HG03039 (cell line): Measurements from ENCODE around the gene ASPRV1.

ENCODE experiments used
- ATAC-seq: cut with Tn5 transposase; IDR thresholded peaks from one replicate; pipeline ENCODE4 v1.9.1; 2021; ENCODE audit warnings: mild to moderate bottlenecking, moderate library complexity; ENCODE audit not compliant: unreplicated experiment

Gene ASPRV1

DNA sequence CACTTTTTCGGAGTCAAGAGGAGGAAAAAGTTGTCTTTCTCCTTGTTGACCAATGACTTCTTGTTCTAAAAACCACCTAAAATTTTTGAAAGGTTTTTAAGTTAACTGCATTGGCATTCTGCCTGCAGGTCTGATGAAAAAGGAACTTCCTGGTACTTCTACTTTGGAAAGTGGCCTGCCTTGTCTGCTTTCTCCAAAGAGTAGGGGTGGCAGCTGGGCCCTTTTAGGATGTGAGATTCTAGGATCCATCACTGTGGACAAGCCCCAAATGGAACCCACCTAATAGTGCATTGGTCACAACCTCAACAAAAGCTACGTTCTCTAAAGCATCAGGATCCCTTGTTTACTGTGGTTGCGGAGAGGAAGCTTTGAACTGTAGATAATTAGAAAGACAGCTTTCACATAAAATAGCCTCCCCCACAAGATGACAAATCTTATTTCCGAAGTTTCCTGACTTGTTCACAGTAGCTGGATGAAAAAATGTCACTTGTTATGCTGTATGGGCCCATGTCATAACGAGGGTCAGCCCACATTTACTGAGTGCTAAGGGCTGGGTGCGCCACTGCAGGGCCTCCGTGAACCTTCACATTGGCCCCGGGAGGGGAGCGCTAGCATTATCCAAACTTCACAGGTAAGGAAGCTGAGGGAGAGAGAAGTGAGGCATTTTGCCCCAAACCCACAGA lies 17.4 kb downstream of the ASPRV1 start:
- no peak for ATAC-seq

DNA sequence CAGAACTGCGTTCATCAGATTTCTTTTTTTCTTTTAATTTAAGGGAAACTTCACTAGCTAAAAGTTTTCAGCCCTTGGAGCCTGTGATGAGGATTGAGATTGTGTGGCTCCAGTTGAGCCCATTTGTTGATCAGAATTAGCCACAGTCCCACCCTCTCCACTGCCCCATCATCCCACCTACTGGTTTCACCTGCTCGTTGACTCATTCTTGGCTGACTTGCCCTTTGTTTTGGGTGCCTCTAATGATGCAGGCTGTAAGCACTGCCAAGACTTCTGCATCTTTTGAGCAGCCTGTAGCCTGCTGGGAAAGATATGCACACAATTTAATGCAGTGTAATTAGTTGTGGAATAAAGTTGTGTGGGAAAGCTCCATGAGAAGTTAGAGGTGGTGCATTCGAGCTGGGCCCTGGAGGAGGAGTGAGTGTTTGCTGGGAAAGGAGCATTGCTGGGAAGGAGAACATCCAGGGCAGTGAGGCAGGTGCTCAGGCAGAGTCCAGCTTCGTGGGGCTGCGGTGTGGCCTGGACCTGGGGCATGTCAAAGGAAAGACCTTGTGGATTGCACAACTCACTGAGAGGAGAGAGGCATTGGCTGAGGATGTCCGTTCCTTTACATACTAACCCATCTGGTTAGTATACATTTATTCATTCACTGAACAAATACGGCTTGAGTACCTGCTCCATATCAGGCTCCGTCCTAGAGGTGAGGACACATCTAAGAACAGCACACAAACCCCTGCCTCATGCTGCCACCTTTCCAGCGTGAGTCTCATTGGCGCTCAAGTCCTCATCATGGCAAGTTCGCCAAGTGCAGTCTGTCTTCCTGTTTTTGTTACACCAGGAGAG lies 18.2 kb downstream of the ASPRV1 start:
- no peak for ATAC-seq

DNA sequence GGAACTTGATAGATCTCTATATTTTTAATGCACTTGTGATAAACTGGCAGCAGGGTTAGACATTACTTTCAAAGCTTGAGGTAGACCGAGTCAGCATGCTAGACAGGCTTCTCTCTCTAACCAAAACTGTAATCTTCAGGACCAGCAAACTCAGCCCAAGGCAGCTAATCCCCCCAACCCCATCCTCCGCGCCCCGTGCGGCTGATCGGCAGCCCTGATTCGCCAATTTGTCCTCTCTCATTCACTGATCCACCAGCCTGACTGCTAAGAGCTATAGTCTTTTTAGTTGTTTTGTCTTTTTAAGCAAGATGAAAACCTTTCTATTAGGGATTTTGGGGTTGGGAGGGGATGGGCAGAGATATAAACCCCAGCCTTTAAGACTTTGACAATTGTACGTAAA lies 20.7 kb downstream of the ASPRV1 start:
- ATAC-seq, result no peak

DNA sequence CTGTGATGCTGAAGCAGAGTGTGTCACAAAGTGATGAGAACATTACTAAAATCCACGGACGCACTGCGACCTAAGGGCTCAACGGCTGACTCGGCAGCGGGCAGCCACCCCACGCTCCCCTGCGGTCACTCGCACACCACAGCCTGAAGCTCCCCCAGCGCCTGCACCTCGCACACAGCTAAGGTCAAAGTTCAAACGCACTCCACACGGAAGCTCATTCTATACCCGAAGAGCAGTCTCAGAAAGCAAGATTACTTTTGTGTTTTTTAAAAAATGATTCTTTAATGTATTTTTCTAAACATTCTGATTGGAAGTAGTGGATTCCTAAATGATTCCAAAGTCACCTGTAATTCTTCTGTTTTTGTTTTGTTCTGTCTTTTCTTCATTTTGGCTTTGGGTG lies 21.7 kb downstream of the ASPRV1 start:
- ATAC-seq, result no peak

DNA sequence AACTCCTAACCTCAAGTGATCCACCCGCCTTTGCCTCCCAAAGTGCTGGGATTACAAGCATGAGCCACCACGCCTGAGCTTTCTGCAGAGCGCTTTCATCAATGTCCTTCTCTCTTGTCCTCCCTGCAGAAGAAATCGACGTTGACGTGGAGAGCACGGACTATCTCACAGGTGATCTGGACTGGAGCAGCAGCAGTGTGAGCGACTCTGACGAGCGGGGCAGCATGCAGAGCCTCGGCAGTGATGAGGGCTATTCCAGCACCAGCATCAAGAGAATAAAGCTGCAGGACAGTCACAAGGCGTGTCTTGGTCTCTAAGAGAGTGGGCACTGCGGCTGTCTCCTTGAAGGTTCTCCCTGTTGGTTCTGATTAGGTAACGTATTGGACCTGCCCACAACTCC lies 23.5 kb downstream of the ASPRV1 start:
- no peak for ATAC-seq

DNA sequence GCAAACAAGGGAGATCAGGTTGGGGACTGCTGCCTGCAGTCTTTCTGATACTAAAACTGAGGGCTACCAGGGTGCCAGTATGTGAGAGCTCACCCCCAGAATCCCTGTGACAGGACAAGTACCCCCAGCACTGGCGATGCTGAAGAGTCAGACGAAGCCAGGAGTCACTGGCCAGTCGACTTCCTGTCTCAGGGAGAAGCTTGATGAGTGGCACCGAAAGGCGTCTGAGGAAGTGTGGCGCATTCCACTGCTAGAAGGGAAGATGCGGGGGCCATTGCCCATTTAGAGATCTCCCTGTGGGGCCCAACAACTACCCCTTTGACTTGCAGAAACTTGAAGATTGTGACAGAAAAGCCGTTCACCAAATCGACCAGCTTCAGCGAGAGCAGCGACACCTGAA lies 24.5 kb downstream of the ASPRV1 start:
- ATAC-seq, result no peak

DNA sequence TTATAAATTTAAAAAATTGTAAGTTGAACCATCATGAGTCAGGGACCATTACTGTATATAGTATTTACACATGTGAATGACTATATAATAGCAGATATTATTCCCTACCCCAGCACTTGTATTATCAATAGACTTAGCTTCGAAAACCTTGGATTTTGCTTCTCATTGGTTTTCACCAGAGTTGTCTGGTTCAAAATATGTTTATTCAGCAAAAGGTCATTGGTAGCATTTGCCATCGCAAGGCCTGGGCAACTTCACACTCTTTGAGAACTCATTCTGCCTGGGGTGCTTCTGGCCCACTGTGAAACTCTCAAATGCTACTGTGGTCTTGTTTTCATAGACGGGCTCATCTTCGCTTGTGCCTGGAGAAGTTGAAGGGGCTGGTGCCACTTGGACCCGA lies 26.4 kb downstream of the ASPRV1 start:
- no peak for ATAC-seq

DNA sequence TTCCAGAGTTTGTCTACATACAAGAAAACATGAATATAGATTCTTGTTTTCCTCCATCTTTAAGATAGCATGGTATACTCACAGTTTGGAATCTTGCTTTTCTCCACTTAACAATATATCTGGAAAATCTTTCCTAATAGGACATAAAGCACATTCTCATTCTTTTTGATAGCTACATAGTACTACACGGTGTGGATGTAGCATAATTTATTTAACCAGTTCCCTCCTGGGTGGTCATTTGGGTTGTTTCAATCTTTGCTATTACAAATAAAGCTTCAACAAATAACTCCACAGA lies 26.9 kb downstream of the ASPRV1 start:
- no peak for ATAC-seq

DNA sequence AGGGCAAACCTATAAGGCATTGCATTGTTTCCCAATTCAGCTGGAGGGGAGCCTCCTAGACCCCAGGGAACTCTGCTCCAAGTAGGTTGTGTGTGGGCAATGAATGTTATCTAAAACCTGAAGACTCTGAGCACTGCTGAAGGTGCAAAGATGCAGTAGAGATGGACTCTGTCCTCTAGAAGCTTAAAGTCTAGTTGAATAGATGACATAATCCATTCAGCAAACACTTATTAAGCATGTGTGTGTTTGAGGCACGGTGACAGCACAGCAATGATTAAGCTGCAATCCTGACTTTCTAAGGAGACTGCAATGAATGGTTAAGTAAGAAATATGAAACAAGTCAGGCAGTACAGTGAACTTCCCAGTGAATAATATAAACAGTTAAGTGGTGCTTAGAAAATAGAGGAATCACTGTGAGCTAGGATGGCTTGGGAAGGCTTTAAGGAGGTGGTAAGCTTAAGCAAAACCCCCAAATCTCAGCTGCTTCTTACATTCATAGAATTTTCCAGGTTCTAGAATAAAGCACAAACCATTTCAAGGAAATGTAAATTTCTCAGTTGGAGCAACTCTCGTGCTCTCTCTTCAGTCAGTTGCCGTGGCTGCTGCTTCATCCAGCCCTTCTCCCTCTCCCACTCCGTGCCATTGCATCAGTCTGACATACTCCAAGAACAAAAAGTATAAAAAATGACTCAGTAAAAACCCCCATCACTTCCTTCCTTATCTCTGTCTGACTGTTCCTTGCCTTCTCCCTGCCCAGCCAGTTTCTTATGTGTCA lies 27.4 kb downstream of the ASPRV1 start:
- no peak for ATAC-seq

DNA sequence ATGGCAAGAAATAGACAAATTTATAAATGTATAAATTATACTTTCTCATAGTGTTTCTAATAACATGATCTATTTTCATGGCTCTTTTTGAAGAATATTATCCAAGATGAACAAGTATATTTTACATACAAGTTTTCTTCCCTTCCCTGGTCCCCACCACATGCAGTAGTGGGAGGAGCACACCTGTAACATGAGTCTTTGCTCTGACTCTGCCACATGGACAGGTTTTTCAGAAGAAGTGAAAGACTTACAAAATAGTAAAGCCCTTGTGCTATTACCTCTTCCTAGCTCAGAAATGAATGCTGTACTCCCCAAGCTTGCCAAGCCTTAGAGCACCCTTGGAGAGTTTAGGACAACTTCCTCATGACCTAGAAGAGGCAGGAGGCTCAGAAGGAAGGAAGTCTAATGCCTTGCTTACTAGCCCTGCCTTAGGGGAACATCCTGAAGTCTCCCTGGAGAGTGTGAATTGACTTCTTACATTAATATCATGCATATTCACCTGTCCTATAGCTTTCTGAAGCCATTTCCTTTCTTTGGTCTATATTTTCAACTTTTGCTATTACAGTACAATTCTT lies 28.1 kb downstream of the ASPRV1 start:
- ATAC-seq, result no peak

DNA sequence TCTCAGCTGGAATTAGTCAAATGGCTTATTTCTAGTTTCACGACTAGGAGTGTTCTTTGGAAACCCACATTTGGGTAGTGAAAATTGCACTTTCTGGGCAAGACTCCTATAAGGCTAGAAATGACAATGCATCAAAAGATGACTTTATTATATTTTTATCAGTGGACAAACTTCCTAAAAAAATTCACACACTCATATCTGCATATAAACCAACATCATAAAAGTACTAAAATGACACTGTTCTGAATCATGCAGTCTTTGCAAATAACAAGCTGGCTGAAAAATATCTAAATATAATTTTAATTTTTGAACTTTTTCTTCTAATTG lies 28.9 kb downstream of the ASPRV1 start:
- ATAC-seq, result no peak

DNA sequence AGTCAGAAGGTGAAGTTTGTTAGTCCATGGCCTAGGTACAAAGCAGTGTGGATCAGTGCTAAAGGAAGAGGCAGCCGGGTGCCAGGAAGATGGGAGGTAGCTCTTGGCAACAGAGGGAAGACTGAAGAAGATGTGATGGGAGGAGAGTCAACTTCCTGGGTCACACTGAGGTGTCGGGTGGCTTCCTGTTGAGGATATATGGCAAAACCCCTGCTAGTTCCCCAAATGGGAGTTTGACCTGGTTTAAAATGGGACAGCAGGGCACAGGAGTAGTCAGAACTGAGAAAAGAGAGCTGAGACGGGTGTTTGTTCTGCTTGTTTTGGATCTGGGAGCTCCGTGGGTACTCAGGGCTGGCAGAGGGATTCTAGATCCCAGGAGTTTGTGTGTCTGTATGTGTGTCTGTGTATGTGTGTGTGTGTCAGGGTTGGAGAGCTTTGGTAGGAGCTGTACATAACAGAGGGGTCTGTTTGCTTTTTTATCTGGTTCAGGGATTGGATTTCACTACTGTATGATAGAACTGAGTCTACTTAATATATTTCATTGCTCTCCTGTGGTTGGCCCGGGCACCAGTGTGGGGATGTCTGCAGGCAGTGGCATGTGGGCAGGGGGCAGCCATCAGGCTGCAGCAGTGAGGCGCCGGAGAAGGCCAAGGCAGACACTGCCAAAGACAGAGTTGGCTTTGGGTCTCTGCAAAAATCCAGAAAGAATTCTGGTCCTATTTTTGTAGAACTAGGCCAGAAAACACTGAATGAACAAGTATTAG lies 29.4 kb downstream of the ASPRV1 start:
- ATAC-seq, result no peak

DNA sequence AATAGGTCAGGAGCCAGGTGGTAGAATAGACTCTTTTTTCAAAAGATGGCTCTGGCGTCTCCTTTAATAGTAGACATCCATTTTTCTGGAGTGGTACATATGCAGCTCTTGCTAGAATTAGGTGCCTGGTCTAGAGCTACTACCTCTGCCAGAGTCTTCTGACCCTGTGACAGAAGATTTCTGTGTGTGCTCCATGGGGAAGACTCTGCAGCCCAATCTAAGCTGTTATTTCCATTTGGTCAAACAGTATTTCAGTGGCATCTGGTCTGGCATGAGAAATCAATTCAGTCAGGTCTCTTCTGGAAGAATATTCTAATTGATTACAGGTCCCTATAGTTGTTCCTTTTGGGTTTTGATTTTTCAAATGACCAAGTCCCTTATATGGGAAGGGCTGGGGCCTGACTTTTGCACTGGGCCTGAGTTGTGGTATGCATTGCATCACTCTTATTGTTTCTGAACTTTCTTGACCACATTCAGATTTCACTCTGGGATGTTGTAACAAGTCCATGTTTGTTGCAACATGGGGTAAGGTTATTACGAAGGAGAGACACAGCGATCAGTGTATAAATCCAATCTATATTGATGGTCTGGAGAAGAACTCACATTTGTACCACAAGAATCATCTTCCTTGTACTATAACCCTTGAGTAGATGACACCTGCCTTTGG lies 34.4 kb downstream of the ASPRV1 start:
- no peak for ATAC-seq

DNA sequence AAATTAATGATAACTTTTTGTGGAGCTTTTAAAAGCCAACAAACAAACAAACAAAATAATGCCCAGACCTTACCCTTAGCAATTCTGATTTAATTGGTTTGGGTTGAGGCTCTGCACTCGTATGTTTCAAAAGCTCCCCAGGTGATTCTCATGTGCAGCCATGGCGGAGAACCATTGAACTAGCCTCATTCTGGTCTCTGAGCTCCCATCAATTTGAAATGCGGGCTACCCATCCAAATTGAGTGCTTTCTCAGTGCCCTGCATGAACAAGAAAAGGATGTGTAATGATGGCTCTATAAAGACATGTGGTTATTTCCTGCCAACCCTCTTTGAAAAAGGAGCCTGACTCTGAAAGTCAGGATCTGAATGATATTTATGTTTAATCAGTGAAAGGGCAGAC lies 38.3 kb downstream of the ASPRV1 start:
- no peak for ATAC-seq

DNA sequence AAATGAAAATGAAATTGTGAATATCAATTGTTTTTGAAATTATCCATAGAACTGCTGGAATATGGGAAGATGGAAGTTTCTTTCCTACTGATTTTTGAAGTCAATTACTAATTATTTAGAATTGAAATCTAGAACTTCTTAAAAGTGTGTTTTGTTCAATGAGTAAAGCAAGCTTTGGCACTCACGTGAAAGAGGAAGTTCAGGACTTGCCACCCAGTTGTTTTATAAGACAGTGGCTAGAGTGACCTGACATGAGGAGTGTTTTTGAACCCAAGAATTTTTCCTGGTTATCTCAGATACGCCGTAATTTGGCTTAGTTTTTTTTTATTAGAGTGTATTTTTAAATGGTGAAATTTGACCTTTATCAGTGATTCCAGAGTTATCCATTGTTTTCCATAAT lies 43.0 kb downstream of the ASPRV1 start:
- no peak for ATAC-seq

DNA sequence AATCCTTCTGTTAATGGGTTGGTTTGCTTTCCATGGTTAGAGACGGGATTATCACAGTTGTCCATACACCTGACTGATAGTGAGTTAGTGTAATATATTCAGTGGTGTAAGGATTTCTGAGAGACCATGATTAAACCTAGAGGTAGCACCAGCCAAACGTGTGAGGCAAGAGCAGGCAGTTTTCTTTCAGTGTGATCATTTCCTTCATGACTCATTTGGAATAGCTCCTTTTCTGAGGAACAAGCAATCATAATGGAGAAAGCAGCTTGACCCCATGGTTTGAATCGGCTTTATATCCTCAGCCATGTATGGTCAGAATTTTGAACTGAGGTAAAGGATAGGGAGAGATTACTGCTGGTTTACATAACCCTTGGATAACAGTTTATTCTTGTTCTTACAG lies 43.6 kb downstream of the ASPRV1 start:
- no peak for ATAC-seq

DNA sequence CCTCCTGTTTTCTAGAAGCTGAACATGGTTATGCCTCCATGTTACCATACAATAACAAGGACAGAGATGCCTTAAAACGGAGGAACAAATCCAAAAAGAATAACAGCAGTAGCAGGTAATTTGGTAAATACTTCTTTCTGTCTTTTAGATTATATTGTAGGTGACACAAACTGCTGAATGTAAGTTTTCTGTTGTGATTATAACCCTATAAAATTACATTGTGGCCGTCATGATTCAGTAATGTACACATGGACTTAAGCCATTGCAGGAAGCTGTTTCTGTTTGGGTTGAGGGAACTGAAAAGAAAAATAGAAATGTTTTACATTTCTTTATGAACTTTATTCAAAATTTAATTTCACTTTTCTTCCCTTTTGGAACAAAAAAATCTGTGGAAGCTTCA lies 45.3 kb downstream of the ASPRV1 start:
- no peak for ATAC-seq

DNA sequence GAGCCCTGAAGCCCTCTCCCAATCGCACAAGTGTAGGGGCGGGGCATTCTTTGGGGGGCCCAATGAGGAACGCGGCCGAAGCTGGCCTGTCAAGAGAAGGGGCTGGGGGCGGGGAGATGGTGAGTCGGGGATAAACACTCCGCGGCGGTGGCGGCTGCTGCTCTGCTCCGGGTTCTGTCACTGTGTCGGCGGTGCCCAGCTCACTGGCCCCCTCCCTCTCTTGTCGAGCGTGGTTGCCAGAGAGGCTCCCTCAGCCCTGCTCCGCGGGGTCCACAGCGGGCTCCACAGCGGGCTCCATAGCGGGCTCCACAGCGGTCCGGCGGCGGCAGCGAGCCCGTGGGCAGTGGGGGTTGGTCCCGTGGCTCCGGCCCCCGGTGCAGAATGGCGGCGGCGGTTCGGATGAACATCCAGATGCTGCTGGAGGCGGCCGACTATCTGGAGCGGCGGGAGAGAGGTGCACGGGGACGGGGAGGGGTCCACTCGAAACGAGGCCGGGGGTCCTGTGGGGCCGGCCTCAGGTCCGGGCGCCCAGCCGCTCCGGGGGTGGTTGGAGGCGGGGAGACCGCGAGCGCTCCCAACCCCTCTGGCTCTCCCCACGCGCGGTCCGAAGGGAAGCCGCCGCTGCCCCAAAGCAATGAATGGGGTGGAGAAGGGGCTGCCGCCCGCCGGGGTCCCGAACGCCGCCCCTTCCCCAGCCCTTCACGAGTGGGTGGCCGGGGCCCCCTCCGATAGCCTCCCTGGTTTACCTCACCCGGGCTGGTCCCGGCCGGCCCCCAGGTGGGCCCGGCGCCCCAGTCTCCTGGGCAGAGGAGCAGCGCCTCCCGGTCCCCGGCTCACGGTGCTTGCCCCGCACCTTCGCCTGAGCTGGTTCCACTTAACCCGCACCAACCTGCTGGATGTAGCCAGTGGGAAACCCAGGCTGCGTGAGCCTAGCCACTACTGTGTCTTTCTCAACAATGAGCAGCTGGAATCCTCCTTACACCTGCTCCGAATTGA lies 46.2 kb downstream of the ASPRV1 start, which contains the start of gene MXD1:
Gene MXD1, plus strand, starts transcription at position 160 of the 996 bp plus-strand sequence. Its CDS starts 222 bp downstream, at position 382.
- no peak for ATAC-seq
